GM18498 (cell line): ENCODE measurements around the gene CMIP.

ENCODE experiments used
- ATAC-seq: cut with Tn5 transposase; IDR thresholded peaks from one replicate; pipeline ENCODE4 v1.9.1; 2021; ENCODE audit warnings: mild to moderate bottlenecking, moderate library complexity; ENCODE audit not compliant: unreplicated experiment

The CMIP gene

GRCh38 chr16:81599034-81599744, 154.6 kb downstream of the CMIP start:
- no peak for ATAC-seq

DNA sequence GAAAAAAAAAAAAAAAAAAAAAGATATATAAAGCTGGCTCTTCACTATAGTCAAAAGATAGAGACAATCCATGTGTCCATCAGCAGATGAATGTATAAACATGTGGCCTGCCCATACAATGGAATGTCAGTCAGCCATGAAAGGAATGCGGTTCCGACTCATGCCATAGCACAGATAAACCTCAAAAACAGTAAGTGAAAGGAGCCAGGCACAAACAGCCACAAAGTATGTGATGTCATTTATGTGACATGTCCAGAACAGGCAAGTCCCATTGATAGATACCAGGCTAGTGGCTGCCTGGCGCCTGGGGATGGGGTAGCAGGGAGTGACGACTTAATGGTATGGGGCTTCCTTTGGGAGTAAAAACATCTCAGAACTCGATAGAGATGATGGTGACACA, 155.7 kb downstream of the CMIP start:
- no peak for ATAC-seq

DNA sequence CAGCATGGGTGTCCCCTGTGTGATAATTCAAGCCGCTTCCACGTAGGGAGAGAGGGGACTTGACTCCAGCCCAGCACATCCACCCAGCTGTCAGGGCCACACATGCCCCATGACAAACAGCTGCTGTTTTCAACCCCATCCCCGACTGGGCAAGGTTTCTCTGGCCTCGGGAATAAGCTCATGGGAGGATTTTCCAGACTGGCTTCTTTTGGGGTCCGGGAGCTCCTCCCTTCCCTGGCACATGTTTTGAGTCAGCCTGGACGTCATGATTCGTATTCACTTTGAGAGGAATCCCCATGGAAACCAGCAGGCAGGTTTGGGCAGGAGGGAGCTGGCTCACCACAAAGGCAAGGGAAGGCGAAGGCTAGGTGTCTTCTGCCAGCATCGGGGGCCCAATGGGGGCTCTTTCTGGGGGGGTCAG, 156.4 kb downstream of the CMIP start:
- no peak for ATAC-seq

DNA sequence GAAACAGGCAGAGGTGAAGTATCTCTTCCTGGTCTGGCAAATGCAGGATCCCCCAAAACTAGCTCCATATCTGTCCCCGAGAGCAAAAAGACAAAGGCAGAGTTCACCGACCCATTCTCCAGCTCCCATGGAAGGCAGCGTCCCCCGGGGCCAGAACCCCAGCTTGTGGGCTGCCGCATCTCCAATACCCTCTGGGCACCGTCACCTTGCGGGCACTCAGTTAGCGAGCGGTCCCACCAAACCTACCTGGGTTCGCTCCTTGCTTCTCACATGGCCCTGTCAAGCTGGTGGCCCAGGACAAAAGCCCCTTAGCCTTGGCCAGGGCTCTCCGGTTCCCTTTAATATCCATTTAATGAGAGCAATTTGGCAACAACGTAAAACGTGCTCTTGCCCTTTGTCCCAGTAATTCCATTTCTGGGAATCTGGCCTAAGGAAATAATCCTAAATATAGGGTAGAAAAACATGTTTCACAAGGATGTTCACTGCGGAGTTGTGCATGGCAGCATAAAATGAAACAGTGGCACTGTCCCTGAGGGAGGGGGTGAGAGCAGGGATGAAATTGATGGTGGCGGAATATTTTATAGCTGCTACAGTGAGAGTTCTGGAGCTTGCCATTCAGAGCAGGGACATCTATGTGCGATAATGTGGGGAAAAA, 157.1 kb downstream of the CMIP start:
- ATAC-seq = no peak

- no peak for ATAC-seq
Measured at GRCh38 chr16:81602256-81602776, 157.7 kb downstream of the CMIP start.

DNA sequence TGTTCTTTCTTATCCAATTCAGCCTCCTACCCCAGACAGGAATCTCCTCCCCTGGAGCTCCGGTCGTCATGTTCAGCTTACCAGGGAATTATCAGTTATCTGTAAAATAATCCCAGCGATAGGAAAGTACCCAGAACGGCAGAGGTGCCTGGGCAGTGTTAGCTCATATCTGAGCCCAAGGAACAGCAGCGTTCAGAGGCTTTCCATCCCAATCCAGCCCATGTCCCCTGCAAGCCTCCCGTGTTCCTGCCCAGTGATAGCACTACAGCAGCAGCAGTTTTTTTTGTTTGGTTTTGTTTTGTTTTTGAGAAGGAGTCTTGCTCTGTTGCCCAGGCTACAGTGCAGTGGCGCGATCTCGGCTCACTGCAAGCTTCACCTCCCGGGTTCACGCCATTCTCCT, 158.2 kb downstream of the CMIP start:
- ATAC-seq = no peak

DNA sequence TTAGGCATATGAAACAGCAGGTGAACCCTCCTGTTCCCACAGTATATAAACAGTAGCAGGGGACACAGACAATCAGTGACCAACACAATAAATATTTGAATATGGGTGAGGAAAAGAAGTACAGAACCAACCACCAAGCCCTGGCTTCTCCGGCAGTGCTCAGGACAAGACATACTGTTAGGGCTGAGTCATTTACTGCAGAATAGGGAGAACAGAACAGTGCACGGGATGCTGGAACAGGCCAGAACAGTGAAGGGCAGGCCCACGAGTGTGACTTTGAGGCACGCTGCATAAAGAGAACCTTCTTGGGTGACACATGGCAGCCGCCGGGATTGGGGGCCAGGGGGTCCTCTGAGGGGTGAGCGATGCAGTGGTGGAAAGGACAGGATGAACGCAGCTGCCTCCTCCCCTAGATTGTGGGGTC, 160.4 kb downstream of the CMIP start:
- ATAC-seq = no peak

- ATAC-seq = no peak
Measured at GRCh38 chr16:81606039-81606438, 161.4 kb downstream of the CMIP start.

GRCh38 chr16:81607006-81607405, 162.4 kb downstream of the CMIP start:
- ATAC-seq = no peak

GRCh38 chr16:81607805-81608522, 163.4 kb downstream of the CMIP start:
- no peak for ATAC-seq

DNA sequence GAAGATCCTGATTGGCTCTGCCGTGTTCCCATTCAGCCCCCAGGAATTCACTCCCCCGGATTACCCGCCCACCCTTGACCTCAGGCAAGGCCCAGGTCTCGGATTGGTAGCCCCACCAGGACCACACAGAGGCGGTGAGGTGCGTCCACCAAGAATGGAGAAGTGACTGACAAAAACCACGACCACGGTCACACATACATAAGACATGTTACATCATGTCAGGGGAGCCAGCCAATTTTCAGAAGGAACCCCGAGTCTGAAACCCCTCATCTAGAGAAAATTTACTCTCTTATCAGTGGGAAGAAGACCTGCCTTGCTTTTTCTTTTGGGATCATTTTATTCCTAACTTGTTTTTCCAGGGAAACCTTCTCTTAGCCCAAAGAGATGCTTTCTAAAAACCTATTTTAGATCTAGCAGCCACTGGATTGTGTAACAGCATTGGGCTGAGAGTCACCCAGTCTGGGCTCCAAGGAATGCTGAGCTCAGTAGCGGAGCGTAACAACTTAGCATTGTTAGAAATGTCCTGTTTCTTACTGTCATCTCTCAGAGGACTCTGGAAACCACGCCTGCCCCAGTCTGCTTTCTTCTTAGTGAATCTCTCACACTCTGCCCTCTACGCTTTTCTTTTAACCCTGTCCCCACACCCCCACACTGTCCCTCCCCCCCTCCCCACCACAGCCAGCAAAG, 164.1 kb downstream of the CMIP start:
- no peak for ATAC-seq

- ATAC-seq = no peak
Measured at GRCh38 chr16:81609323-81609892, 164.8 kb downstream of the CMIP start.

- no peak for ATAC-seq
Measured at GRCh38 chr16:81610144-81610842, 165.7 kb downstream of the CMIP start.

DNA sequence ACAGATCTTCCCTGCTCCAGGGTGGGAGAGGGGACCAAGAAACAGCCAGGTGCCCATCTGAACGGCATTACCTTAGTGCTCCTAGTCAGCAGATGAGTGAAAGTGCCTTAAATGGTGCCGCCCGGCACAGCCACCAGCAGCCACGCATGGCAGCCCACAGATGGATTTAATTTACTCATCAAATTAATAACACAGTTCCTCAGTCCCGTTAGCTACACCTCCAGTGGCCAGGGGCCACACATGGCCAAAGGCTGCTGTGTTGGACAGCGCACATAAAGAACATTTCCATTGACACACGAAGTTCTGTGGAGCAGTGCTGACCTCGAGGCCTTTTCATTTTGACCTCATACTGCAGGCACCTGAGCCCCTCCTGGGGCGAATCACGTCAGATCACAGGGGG, 166.3 kb downstream of the CMIP start:
- ATAC-seq = no peak

- ATAC-seq = no peak
Measured at GRCh38 chr16:81611721-81612120, 167.1 kb downstream of the CMIP start.

GRCh38 chr16:81612351-81613163, 167.9 kb downstream of the CMIP start:
- ATAC-seq = no peak

GRCh38 chr16:81614171-81614570, 169.6 kb downstream of the CMIP start:
- no peak for ATAC-seq

DNA sequence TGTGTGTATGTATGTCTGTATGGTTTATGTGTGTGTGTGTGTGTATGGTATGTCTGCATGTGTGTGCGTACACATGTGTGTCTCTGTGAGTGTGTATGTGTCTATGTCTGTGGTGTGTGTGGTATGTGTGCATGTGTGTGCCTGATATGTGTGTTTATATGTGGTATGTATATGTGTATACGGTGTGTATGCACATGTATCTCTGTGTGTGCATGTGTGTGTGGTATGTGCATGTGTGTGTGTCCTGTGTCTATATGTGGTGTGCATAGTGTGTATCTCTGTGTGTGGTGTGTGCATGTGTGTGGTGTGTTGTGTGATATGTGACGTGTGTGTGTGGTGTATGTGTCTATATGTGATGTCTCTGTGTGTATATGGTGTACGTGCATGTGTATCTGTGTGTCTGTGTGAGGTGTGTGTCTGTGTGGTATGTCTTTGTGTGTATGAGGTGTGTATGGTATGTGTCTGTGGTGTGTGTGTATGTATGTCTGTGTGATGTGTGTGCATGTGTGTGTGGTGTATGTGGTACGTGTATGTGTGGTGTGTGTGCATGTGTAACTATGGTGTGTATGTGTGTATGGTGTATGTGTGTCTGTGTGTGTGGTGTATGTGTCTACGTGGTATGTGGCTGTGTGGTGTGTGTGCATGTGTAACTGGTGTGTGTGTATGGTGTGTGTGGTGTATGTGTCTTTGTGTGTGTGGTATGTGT, 170.2 kb downstream of the CMIP start:
- ATAC-seq = no peak

- no peak for ATAC-seq
Measured at GRCh38 chr16:81615411-81615810, 170.8 kb downstream of the CMIP start.
